ENCODE results near the gene MED20.
A peak's percentile ranks its signal among the peaks of the same experiment; 100 is the strongest.

Gene MED20

GRCh38 chr6:41895300-41896233 lies 25.4 kb downstream of the MED20 start, which contains the start of gene USP49:
Gene USP49, minus strand, starts transcription at chr6:41895375. Its CDS starts 88,392 bp downstream, at chr6:41806983.
- peaks cover 13% of the 10 kb centered on the region for H3K4me1 ChIP-seq (ENCODE audit: control insufficient read depth, insufficient read depth, low read length)
- H3K9ac ChIP-seq (ENCODE audit: low read depth, low read length): peak within 1 kb of the TSS; percentile 91
- no peaks in the 10 kb centered on the region for H3K9me3 ChIP-seq (replicated peaks; ENCODE audit: low read length)
- no peaks in the 10 kb centered on the region for H3K36me3 ChIP-seq (ENCODE audit: insufficient read depth, low read length)
- H3K4me2 ChIP-seq (ENCODE audit: low read length): peak within 1 kb of the TSS; percentile 100
- H3K27me3 ChIP-seq (ENCODE audit: control insufficient read depth, insufficient read depth, low read length): no peaks in the 10 kb centered on the region
- H3K4me3 ChIP-seq (ENCODE audit: low read length): peak within 1 kb of the TSS; percentile 95

GRCh38 chr6:41894366-41895299 lies 26.3 kb downstream of the MED20 start:
- Histone ChIP-seq H3K27me3 (ENCODE audit: control insufficient read depth, insufficient read depth, low read length) (no peaks in the 10 kb centered on the region), H3K4me1 (ENCODE audit: control insufficient read depth, insufficient read depth, low read length) (peaks cover 13% of the 10 kb centered on the region), H3K4me3 (ENCODE audit: low read length) (peak overlapping the region; percentile 95), H3K4me2 (ENCODE audit: low read length) (peak overlapping the region; percentile 100), H3K9me3 (replicated peaks; ENCODE audit: low read length) (no peaks in the 10 kb centered on the region), H3K9ac (ENCODE audit: low read depth, low read length) (peak overlapping the region; percentile 81), H3K36me3 (ENCODE audit: insufficient read depth, low read length) (no peaks in the 10 kb centered on the region)

GRCh38 chr6:41892921-41893564 lies 27.9 kb downstream of the MED20 start:
- H3K27me3 ChIP-seq (ENCODE audit: control insufficient read depth, insufficient read depth, low read length): no peaks in the 10 kb centered on the region
- H3K4me3 ChIP-seq (ENCODE audit: low read length): no peak overlapping the region
- H3K4me1 ChIP-seq (ENCODE audit: control insufficient read depth, insufficient read depth, low read length): peaks cover 13% of the 10 kb centered on the region
- no peak overlapping the region for H3K9ac ChIP-seq (ENCODE audit: low read depth, low read length)
- H3K9me3 ChIP-seq (replicated peaks; ENCODE audit: low read length): no peaks in the 10 kb centered on the region
- H3K36me3 ChIP-seq (ENCODE audit: insufficient read depth, low read length): no peaks in the 10 kb centered on the region
- H3K4me2 ChIP-seq (ENCODE audit: low read length): no peak overlapping the region

GRCh38 chr6:41887331-41887751 lies 33.6 kb downstream of the MED20 start:
- H3K9me3 ChIP-seq (replicated peaks; ENCODE audit: low read length): no peaks in the 10 kb centered on the region
- H3K27me3 ChIP-seq (ENCODE audit: control insufficient read depth, insufficient read depth, low read length): no peaks in the 10 kb centered on the region
- H3K4me2 ChIP-seq (ENCODE audit: low read length): no peak overlapping the region
- no peak overlapping the region for H3K9ac ChIP-seq (ENCODE audit: low read depth, low read length)
- H3K4me3 ChIP-seq (ENCODE audit: low read length): no peak overlapping the region
- H3K4me1 ChIP-seq (ENCODE audit: control insufficient read depth, insufficient read depth, low read length): no peaks in the 10 kb centered on the region
- no peaks in the 10 kb centered on the region for H3K36me3 ChIP-seq (ENCODE audit: insufficient read depth, low read length)

GRCh38 chr6:41885930-41886329 lies 35.0 kb downstream of the MED20 start:
- H3K4me3 ChIP-seq (ENCODE audit: low read length): no peak overlapping the region
- H3K9me3 ChIP-seq (replicated peaks; ENCODE audit: low read length): no peaks in the 10 kb centered on the region
- no peak overlapping the region for H3K9ac ChIP-seq (ENCODE audit: low read depth, low read length)
- H3K4me2 ChIP-seq (ENCODE audit: low read length): no peak overlapping the region
- H3K36me3 ChIP-seq (ENCODE audit: insufficient read depth, low read length): no peaks in the 10 kb centered on the region
- no peaks in the 10 kb centered on the region for H3K27me3 ChIP-seq (ENCODE audit: control insufficient read depth, insufficient read depth, low read length)
- H3K4me1 ChIP-seq (ENCODE audit: control insufficient read depth, insufficient read depth, low read length): peaks cover 7% of the 10 kb centered on the region

GRCh38 chr6:41884957-41885356 lies 36.0 kb downstream of the MED20 start:
- Histone ChIP-seq H3K4me3 (ENCODE audit: low read length) (no peak overlapping the region), H3K9me3 (replicated peaks; ENCODE audit: low read length) (no peaks in the 10 kb centered on the region), H3K27me3 (ENCODE audit: control insufficient read depth, insufficient read depth, low read length) (no peaks in the 10 kb centered on the region), H3K4me2 (ENCODE audit: low read length) (no peak overlapping the region), H3K4me1 (ENCODE audit: control insufficient read depth, insufficient read depth, low read length) (peaks cover 7% of the 10 kb centered on the region), H3K9ac (ENCODE audit: low read depth, low read length) (no peak overlapping the region), H3K36me3 (ENCODE audit: insufficient read depth, low read length) (no peaks in the 10 kb centered on the region)

GRCh38 chr6:41881506-41881905 lies 39.4 kb downstream of the MED20 start:
- H3K27me3 ChIP-seq (ENCODE audit: control insufficient read depth, insufficient read depth, low read length): no peaks in the 10 kb centered on the region
- peaks cover 31% of the 10 kb centered on the region for H3K4me1 ChIP-seq (ENCODE audit: control insufficient read depth, insufficient read depth, low read length)

GRCh38 chr6:41878961-41879405 lies 42.0 kb downstream of the MED20 start:
- Histone ChIP-seq H3K9ac (ENCODE audit: low read depth, low read length) (peak overlapping the region; percentile 61), H3K36me3 (ENCODE audit: insufficient read depth, low read length) (no peaks in the 10 kb centered on the region), H3K4me3 (ENCODE audit: low read length) (peak overlapping the region; percentile 30), H3K4me1 (ENCODE audit: control insufficient read depth, insufficient read depth, low read length) (peaks cover 31% of the 10 kb centered on the region), H3K9me3 (replicated peaks; ENCODE audit: low read length) (no peaks in the 10 kb centered on the region), H3K4me2 (ENCODE audit: low read length) (peak overlapping the region; percentile 72), H3K27me3 (ENCODE audit: control insufficient read depth, insufficient read depth, low read length) (no peaks in the 10 kb centered on the region)

More at GRCh38 chr6:41881506-41881905, 39.4 kb downstream of the MED20 start:
- Histone ChIP-seq H3K4me3 (ENCODE audit: low read length) (no peak overlapping the region), H3K36me3 (ENCODE audit: insufficient read depth, low read length) (no peaks in the 10 kb centered on the region), H3K4me2 (ENCODE audit: low read length) (no peak overlapping the region), H3K9me3 (replicated peaks; ENCODE audit: low read length) (no peaks in the 10 kb centered on the region), H3K9ac (ENCODE audit: low read depth, low read length) (no peak overlapping the region)

GRCh38 chr6:41878246-41878645 lies 42.7 kb downstream of the MED20 start:
- Histone ChIP-seq H3K4me3 (ENCODE audit: low read length) (peak overlapping the region; percentile 50), H3K9me3 (replicated peaks; ENCODE audit: low read length) (no peaks in the 10 kb centered on the region), H3K27me3 (ENCODE audit: control insufficient read depth, insufficient read depth, low read length) (no peaks in the 10 kb centered on the region), H3K36me3 (ENCODE audit: insufficient read depth, low read length) (no peaks in the 10 kb centered on the region), H3K4me1 (ENCODE audit: control insufficient read depth, insufficient read depth, low read length) (peaks cover 31% of the 10 kb centered on the region), H3K4me2 (ENCODE audit: low read length) (peak overlapping the region; percentile 72), H3K9ac (ENCODE audit: low read depth, low read length) (peak overlapping the region; percentile 61)

- Histone ChIP-seq H3K9me3 (replicated peaks; ENCODE audit: low read length) (no peaks in the 10 kb centered on the region), H3K4me2 (ENCODE audit: low read length) (no peak overlapping the region), H3K4me3 (ENCODE audit: low read length) (no peak overlapping the region), H3K4me1 (ENCODE audit: control insufficient read depth, insufficient read depth, low read length) (peaks cover 31% of the 10 kb centered on the region), H3K9ac (ENCODE audit: low read depth, low read length) (no peak overlapping the region), H3K27me3 (ENCODE audit: control insufficient read depth, insufficient read depth, low read length) (no peaks in the 10 kb centered on the region), H3K36me3 (ENCODE audit: insufficient read depth, low read length) (no peaks in the 10 kb centered on the region)
Observed at GRCh38 chr6:41877051-41877680, 43.8 kb downstream of the MED20 start.
